ENCODE results near the gene PRKN. TPM values are rescaled to one million over a fixed set of nuclear protein-coding genes. Genes with fewer than 3 reads are reported as not detected.

PRKN gene
- total RNA-seq, 2 donors from 2014 or later, result 15.7 to 19.3 TPM

DNA sequence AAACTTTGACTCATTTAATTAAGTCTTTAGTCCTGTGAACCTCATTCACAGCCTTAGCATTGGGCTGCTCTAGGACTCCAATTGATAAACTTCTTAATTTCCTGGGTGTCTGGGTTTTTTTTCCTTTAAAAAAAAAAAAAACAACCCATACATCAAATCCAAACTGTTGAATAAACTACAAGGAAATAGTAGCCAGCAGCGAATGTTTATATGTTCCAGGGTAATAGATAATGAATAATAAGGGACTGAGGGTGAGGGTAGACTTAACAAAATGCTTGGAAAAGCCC lies 890.2 kb downstream of the PRKN start:
- Histone ChIP-seq H3K4me3 (no peak overlapping the region), H3K36me3 (no peaks in the 10 kb centered on the region), H3K9me3 (no peaks in the 10 kb centered on the region), H3K27me3 (no peaks in the 10 kb centered on the region), H3K27ac (no peak overlapping the region), H3K4me1 (no peaks in the 10 kb centered on the region)
- DNase-seq (ENCODE audit: low spot score), result no peak
- TF ChIP-seq, protein P1, sequence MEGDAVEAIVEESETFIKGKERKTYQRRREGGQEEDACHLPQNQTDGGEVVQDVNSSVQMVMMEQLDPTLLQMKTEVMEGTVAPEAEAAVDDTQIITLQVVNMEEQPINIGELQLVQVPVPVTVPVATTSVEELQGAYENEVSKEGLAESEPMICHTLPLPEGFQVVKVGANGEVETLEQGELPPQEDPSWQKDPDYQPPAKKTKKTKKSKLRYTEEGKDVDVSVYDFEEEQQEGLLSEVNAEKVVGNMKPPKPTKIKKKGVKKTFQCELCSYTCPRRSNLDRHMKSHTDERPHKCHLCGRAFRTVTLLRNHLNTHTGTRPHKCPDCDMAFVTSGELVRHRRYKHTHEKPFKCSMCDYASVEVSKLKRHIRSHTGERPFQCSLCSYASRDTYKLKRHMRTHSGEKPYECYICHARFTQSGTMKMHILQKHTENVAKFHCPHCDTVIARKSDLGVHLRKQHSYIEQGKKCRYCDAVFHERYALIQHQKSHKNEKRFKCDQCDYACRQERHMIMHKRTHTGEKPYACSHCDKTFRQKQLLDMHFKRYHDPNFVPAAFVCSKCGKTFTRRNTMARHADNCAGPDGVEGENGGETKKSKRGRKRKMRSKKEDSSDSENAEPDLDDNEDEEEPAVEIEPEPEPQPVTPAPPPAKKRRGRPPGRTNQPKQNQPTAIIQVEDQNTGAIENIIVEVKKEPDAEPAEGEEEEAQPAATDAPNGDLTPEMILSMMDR (IDR thresholded peaks at IDR 0.05), result no peak

GRCh38 chr6:161836643-161837448 lies 890.7 kb downstream of the PRKN start:
- TF ChIP-seq, protein P1 (IDR thresholded peaks at IDR 0.05), result peak in 1 of 2 donors; percentile 53
- DNase-seq (ENCODE audit: low spot score), result peak; percentile 36
- Histone ChIP-seq H3K4me1 (no peaks in the 10 kb centered on the region), H3K27ac (no peak overlapping the region), H3K4me3 (no peak overlapping the region), H3K9me3 (no peaks in the 10 kb centered on the region), H3K27me3 (no peaks in the 10 kb centered on the region), H3K36me3 (no peaks in the 10 kb centered on the region)

DNA sequence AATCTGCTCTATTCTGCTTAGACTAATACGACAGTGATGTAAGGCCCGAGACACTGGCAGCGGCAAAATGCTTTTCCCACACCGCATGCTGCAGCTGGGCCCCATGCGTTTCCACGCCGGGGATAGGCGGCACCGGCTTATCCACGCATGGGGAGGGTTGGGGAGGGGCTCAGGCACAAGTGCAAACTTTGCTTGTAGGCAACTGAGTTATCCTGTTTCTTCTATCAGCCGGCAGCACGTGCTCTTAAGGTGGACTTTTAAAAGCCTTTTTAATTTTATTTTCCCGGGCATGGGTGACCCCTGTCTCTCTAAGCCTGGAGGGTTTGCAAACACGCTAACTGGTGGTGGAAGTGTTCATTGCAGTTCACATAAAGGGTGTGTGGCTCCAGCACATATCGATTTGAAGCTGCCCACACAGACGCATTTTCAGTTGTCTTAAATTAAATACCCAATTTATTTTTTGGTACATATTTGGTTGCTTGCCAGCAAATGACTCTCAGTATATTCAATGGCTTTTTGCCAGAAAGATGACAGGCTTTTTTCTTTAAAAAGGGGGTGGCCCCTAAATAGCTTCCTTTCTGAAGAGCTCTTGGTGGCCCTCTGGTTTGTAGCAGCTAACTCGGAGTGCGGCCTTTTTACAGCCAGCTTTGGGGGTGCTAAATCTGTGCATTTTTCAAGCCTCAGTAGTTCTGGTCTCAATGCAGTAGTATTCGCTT lies 891.9 kb downstream of the PRKN start:
- no peak overlapping the region for H3K4me3 ChIP-seq
- H3K36me3 ChIP-seq, result no peaks in the 10 kb centered on the region
- H3K27me3 ChIP-seq, result no peaks in the 10 kb centered on the region
- H3K27ac ChIP-seq, result no peak overlapping the region
- DNase-seq (ENCODE audit: low spot score), result peak; percentile 13
- H3K9me3 ChIP-seq, result no peaks in the 10 kb centered on the region
- no peaks in the 10 kb centered on the region for H3K4me1 ChIP-seq
- TF ChIP-seq, protein P1 (IDR thresholded peaks at IDR 0.05), result no peak

GRCh38 chr6:161834426-161834825 lies 893.1 kb downstream of the PRKN start:
- Histone ChIP-seq H3K9me3 (no peaks in the 10 kb centered on the region), H3K27me3 (no peaks in the 10 kb centered on the region), H3K4me1 (no peaks in the 10 kb centered on the region), H3K36me3 (no peaks in the 10 kb centered on the region), H3K4me3 (no peak overlapping the region), H3K27ac (no peak overlapping the region)
- TF ChIP-seq, protein P1 (IDR thresholded peaks at IDR 0.05), result no peak
- DNase-seq (ENCODE audit: low spot score), result no peak

- no peak for DNase-seq (ENCODE audit: low spot score)
- Histone ChIP-seq H3K36me3 (no peaks in the 10 kb centered on the region), H3K27ac (no peak overlapping the region), H3K27me3 (no peaks in the 10 kb centered on the region), H3K9me3 (no peaks in the 10 kb centered on the region), H3K4me1 (no peaks in the 10 kb centered on the region), H3K4me3 (no peak overlapping the region)
- TF ChIP-seq, protein P1 (IDR thresholded peaks at IDR 0.05), result no peak
Measured at GRCh38 chr6:161833099-161833860, 894.3 kb downstream of the PRKN start.
